CD14-positive monocyte (primary cell): ENCODE results near the gene LIN7A. TPM values are rescaled to one million over a fixed set of nuclear protein-coding genes. Genes with fewer than 3 reads are reported as not detected.

ENCODE experiments used
- DNase-seq, 3 donors: peaks; one replicate each; pipeline ENCODE4 v3.0.0-alpha.2; 2011 to 2022
- H2AFZ ChIP-seq: 2 replicates; pipeline ENCODE4 v1.6.0; 2012; ENCODE audit warnings: mild to moderate bottlenecking, low read depth, low read length, inconsistent platforms; ENCODE audit not compliant: insufficient read depth, poor library complexity, severe bottlenecking
- H3K27ac ChIP-seq, 2 donors: 1 replicate in 1 of 2; 2 replicates in 1 of 2; pipeline ENCODE4 v1.5.1; 2012 to 2013; ENCODE audit warnings: low read length in 2 of 2, control low read depth in 1 of 2, inconsistent platforms in 1 of 2, low read depth in 1 of 2, mild to moderate bottlenecking in 1 of 2
- H3K27me3 ChIP-seq, 2 donors: one replicate each; pipeline versions ENCODE4 v1.6.0 to v1.6.1; 2011 to 2013; ENCODE audit warnings: low read length in 2 of 2; ENCODE audit not compliant: control insufficient read depth in 2 of 2, insufficient read depth in 2 of 2
- H3K36me3 ChIP-seq, 2 donors: replicated peaks in 1 of 2; 1 replicate in 1 of 2; 2 replicates in 1 of 2; pipeline versions ENCODE4 v1.5.1 to v1.6.1; 2012 to 2013; ENCODE audit warnings: low read length in 2 of 2, control low read depth in 1 of 2, inconsistent platforms in 1 of 2, mild to moderate bottlenecking in 1 of 2; ENCODE audit not compliant: insufficient read depth in 2 of 2, control insufficient read depth in 1 of 2
- H3K4me1 ChIP-seq, 2 donors: 1 replicate in 1 of 2; 2 replicates in 1 of 2; pipeline versions ENCODE4 v1.5.1 to v1.6.1; 2012 to 2013; ENCODE audit warnings: low read length in 2 of 2, control low read depth in 1 of 2, inconsistent platforms in 1 of 2, mild to moderate bottlenecking in 1 of 2, moderate library complexity in 1 of 2; ENCODE audit not compliant: insufficient read depth in 2 of 2, control insufficient read depth in 1 of 2
- H3K4me2 ChIP-seq: replicated peaks from 2 replicates; pipeline ENCODE3; 2012; ENCODE audit warnings: low read length, moderate library complexity, mild to moderate bottlenecking; ENCODE audit not compliant: poor library complexity, severe bottlenecking; ENCODE audit errors: extremely low read depth
- H3K4me3 ChIP-seq, 3 experiments: fragments of 200-600 bp in 1 of 3; sonication (generic) in 1 of 3; replicated peaks in 1 of 3; 1 replicate in 2 of 3; 2 replicates in 1 of 3; pipeline ENCODE4 v1.5.1; 2011 to 2013; ENCODE audit warnings: low read length in 3 of 3, mild to moderate bottlenecking in 3 of 3, control low read depth in 2 of 3, low read depth in 2 of 3, inconsistent platforms in 1 of 3, moderate library complexity in 1 of 3
- H3K79me2 ChIP-seq: 2 replicates; pipeline ENCODE4 v1.6.0; 2012; ENCODE audit warnings: mild to moderate bottlenecking, control low read depth, inconsistent platforms, low read length, moderate library complexity; ENCODE audit not compliant: insufficient read depth
- H3K9ac ChIP-seq: 2 replicates; pipeline ENCODE4 v1.6.0; 2017; ENCODE audit warnings: low read length, mild to moderate bottlenecking; ENCODE audit not compliant: insufficient read depth, poor library complexity, severe bottlenecking
- H3K9me3 ChIP-seq, 2 donors: replicated peaks in 1 of 2; 1 replicate in 1 of 2; 2 replicates in 1 of 2; pipeline versions ENCODE4 v1.5.1 to v1.6.1; 2012 to 2013; ENCODE audit warnings: low read length in 2 of 2, control low read depth in 1 of 2; ENCODE audit not compliant: control insufficient read depth in 1 of 2, insufficient read depth in 1 of 2
- H4K20me1 ChIP-seq: 2 replicates; pipeline ENCODE4 v1.6.0; 2012; ENCODE audit warnings: mild to moderate bottlenecking, low read length, control low read depth, moderate library complexity; ENCODE audit not compliant: insufficient read depth
- H3K27ac Mint-ChIP-seq, 7 donors: one replicate each; pipeline ENCODE4 v1.8.0; 2020; ENCODE audit warnings: mild to moderate bottlenecking in 7 of 7, mixed read lengths in 7 of 7, moderate library complexity in 6 of 7, inconsistent platforms in 2 of 7
- H3K27me3 Mint-ChIP-seq, 3 donors: one replicate each; pipeline ENCODE4 v1.8.0; 2021 to 2022; ENCODE audit warnings: low read depth in 3 of 3, mild to moderate bottlenecking in 3 of 3, mixed read lengths in 3 of 3, moderate library complexity in 3 of 3, inconsistent platforms in 1 of 3
- H3K36me3 Mint-ChIP-seq, 2 donors: one replicate each; pipeline ENCODE4 v1.8.0; 2020; ENCODE audit warnings: mixed read lengths in 2 of 2, inconsistent platforms in 1 of 2, mild to moderate bottlenecking in 1 of 2
- H3K4me1 Mint-ChIP-seq: one replicate; pipeline ENCODE4 v1.8.0; 2020; ENCODE audit warnings: mild to moderate bottlenecking, mixed read lengths
- H3K4me3 Mint-ChIP-seq, 2 donors: one replicate each; pipeline ENCODE4 v1.8.0; 2020; ENCODE audit warnings: mild to moderate bottlenecking in 2 of 2, mixed read lengths in 2 of 2, moderate library complexity in 1 of 2
- H3K9me3 Mint-ChIP-seq, 7 donors: one replicate each; pipeline ENCODE4 v1.8.0; 2020 to 2022; ENCODE audit warnings: mixed read lengths in 7 of 7, mild to moderate bottlenecking in 6 of 7, moderate library complexity in 6 of 7, inconsistent platforms in 2 of 7
- CTCF ChIP-seq: fragments of 200-600 bp; IDR thresholded peaks from one replicate; pipeline ENCODE4 v1.8.0; 2022; ENCODE audit warnings: antibody characterized with exemption, mild to moderate bottlenecking
- WGBS: methylation state at CpG from one replicate; pipeline ENCODE4 v1.1.5; 2013; ENCODE audit warnings: missing lambda C conversion rate; ENCODE audit not compliant: insufficient coverage; 5-methylcytosine and 5-hydroxymethylcytosine counted together
- intact Hi-C, 2 donors: fragments of 100-400 bp; cut with micrococcal nuclease; formaldehyde crosslinking; loops; one replicate each; pipeline versions ENCODE4 v1.15.0 to v1.15.1; 2023
- polyA plus RNA-seq, 3 donors: library from polyadenylated mRNA; depleted of rRNA in 1 of 3; unstranded in 2 of 3; stranded (reverse) in 1 of 3; fragments of 300-500 nt in 2 of 3; fragments of >200 nt in 1 of 3; fragmentation: Illumina TruSeq in 2 of 3; gene quantifications; 1 replicate in 2 of 3; 2 replicates in 1 of 3; pipeline ENCODE4 v1.2.3, GENCODE V29; 2012 to 2021

The LIN7A gene
- polyA plus RNA-seq, 3 donors, result 8.0 to 16.6 (median 15.2) TPM

- TF ChIP-seq CTCF, result no peak
- Mint-ChIP-seq H3K4me1 (peaks cover 4% of the 10 kb centered on the region), H3K9me3 (peaks cover 0 to 2% (median 0%) of the 10 kb centered on the region in 7 donors), H3K27me3 (no peaks in the 10 kb centered on the region), H3K27ac (no peak overlapping the region), H3K36me3 (peaks cover 15 to 21% of the 10 kb centered on the region in 2 donors), H3K4me3 (no peak overlapping the region)
- no peak overlapping the region for H3K9ac ChIP-seq
- no peaks in the 10 kb centered on the region for H4K20me1 ChIP-seq
- H3K4me2 ChIP-seq, result no peak overlapping the region
- H3K27me3 ChIP-seq, result no peaks in the 10 kb centered on the region
- H3K9me3 ChIP-seq, result no peaks in the 10 kb centered on the region
- H2AFZ ChIP-seq, result no peak overlapping the region
- H3K27ac ChIP-seq, result no peak overlapping the region
- intact Hi-C loops, result no loop called here
- no peaks in the 10 kb centered on the region for H3K4me1 ChIP-seq
- no peak overlapping the region for H3K4me3 ChIP-seq
- DNase-seq, result no peak
- peaks cover 12 to 17% of the 10 kb centered on the region in 2 donors for H3K36me3 ChIP-seq
- no peaks in the 10 kb centered on the region for H3K79me2 ChIP-seq
These were observed 122.4 kb downstream of the LIN7A start for GRCh38 chr12:80815351-80815750.

GRCh38 chr12:80814453-80814852 lies 123.3 kb downstream of the LIN7A start:
- Mint-ChIP-seq H3K9me3 (peaks cover 0 to 2% (median 0%) of the 10 kb centered on the region in 7 donors), H3K27ac (peak overlapping the region in 1 of 7 donors; percentile 61), H3K4me1 (peaks cover 4% of the 10 kb centered on the region), H3K4me3 (no peak overlapping the region), H3K27me3 (no peaks in the 10 kb centered on the region), H3K36me3 (peaks cover 18 to 23% of the 10 kb centered on the region in 2 donors)
- no peaks in the 10 kb centered on the region for H4K20me1 ChIP-seq
- WGBS, result 83% methylated on average over 1 of the region's 4 CpGs
- no peaks in the 10 kb centered on the region for H3K27me3 ChIP-seq
- H3K9ac ChIP-seq, result no peak overlapping the region
- no peak overlapping the region for H3K4me3 ChIP-seq
- H2AFZ ChIP-seq, result no peak overlapping the region
- no peaks in the 10 kb centered on the region for H3K79me2 ChIP-seq
- peaks cover 21 to 25% of the 10 kb centered on the region in 2 donors for H3K36me3 ChIP-seq
- no peak for DNase-seq
- H3K9me3 ChIP-seq, result no peaks in the 10 kb centered on the region
- H3K4me2 ChIP-seq, result no peak overlapping the region
- H3K27ac ChIP-seq, result no peak overlapping the region
- no peaks in the 10 kb centered on the region for H3K4me1 ChIP-seq
- intact Hi-C loops, result no loop called here
- TF ChIP-seq CTCF, result no peak
